Psoas muscle (tissue), 8 donors: ENCODE measurements around the gene TMEM181. TPM values are rescaled to one million over a fixed set of nuclear protein-coding genes. Genes with fewer than 3 reads are reported as not detected.
"Not testable (repeated sequence)": the region's sequence is repeated elsewhere in the genome, so short reads cannot be mapped to it uniquely, and the experiment has no call there.

Source experiments
- ATAC-seq, 4 donors: fragments of 200-7000 bp; cut with Tn5 transposase; one replicate each; pipeline ENCODE4 v1.9.1; 2020; ENCODE audit warnings: moderate library complexity in 3 of 4, mild to moderate bottlenecking in 2 of 4
- DNase-seq, 2 donors: peaks; one replicate each; pipeline ENCODE4 v3.0.0-alpha.2; 2020
- H3K27ac ChIP-seq: fragments of 200-600 bp; one replicate; pipeline ENCODE4 v1.8.0; 2022
- H3K27me3 ChIP-seq, 3 donors: fragments of 200-600 bp in 1 of 3; one replicate each; pipeline versions ENCODE4 v1.6.1 to v1.8.0; 2013 to 2022; ENCODE audit warnings: low read length in 2 of 3, mild to moderate bottlenecking in 2 of 3, moderate library complexity in 1 of 3; ENCODE audit not compliant: insufficient read depth in 3 of 3
- H3K36me3 ChIP-seq, 2 donors: fragments of 200-600 bp in 1 of 2; one replicate each; pipeline versions ENCODE4 v1.6.1 to v1.8.0; 2013 to 2022; ENCODE audit warnings: low read depth in 1 of 2, mild to moderate bottlenecking in 1 of 2, moderate library complexity in 1 of 2; ENCODE audit not compliant: insufficient read depth in 1 of 2
- H3K4me1 ChIP-seq: fragments of 200-600 bp; one replicate; pipeline ENCODE4 v1.8.0; 2022
- H3K4me3 ChIP-seq: fragments of 200-600 bp; one replicate; pipeline ENCODE4 v1.8.0; 2022; ENCODE audit warnings: mild to moderate bottlenecking
- H3K9me3 ChIP-seq: fragments of 200-600 bp; one replicate; pipeline ENCODE4 v1.8.0; 2022
- CTCF ChIP-seq: fragments of 200-600 bp; IDR thresholded peaks from one replicate; pipeline ENCODE4 v1.8.0; 2022; ENCODE audit warnings: antibody characterized with exemption
- WGBS, 3 donors: extraction: QIAGEN DNeasy Blood & Tissue Kit; methylation state at CpG; one replicate each; pipeline versions ENCODE4 v1.1.6 to v1.1.7; 2013; 5-methylcytosine and 5-hydroxymethylcytosine counted together
- intact Hi-C, 2 donors: fragments of 100-400 bp; cut with DNase I; formaldehyde crosslinking; loops; one replicate each; pipeline versions ENCODE4 v1.11.0 to v1.14.2; 2022
- polyA plus RNA-seq, 3 donors: library from polyadenylated mRNA; stranded (reverse); fragments of 200-250 nt; gene quantifications; one replicate each; pipeline ENCODE4 v1.2.3, GENCODE V29; 2013
- total RNA-seq, 4 donors: library from RNA; stranded (reverse); fragmentation: NEBNext Ultra II Directional in 2 of 4; extraction: Animal tissue kit (Norgen Biotek cat#: 25700) in 2 of 4; gene quantifications; one replicate each; pipeline versions ENCODE4 v1.2.1 to v1.2.4, GENCODE V29; 2021 to 2023
- donor health status: healthy with polysubstance abuse.
- donor health status: DM: no; HTN: no; CAD: no; lungs with moderate emphysema.
- donor health status: Bipolar disorder and iron deficiency.
- donor health status: healthy.
- donor health status: DM: yes; HTN: yes; CAD: no.
- donor health status: DM: no; HTN: no; CAD: no.
- donor health status: DM: no; HTN: no; CAD: no.
- donor health status: DM: yes; HTN: yes; CAD: no.

TMEM181 gene
- total and polyA plus RNA-seq, 7 donors = 6.8 to 16.2 (median 12.2) TPM

GRCh38 chr6:158654960-158655489, 95.1 kb downstream of the TMEM181 start:
- Histone ChIP-seq H3K9me3 (no peaks in the 10 kb centered on the region), H3K4me1 (peaks cover 20% of the 10 kb centered on the region), H3K36me3 (no peaks in the 10 kb centered on the region), H3K4me3 (peak overlapping the region; percentile 29), H3K27ac (peak overlapping the region; percentile 85), H3K27me3 (no peaks in the 10 kb centered on the region)
- 18 to 27% (median 18%) methylated on average over 10 of the region's 10 CpGs for WGBS, 3 donors
- DNase-seq (no peak), ATAC-seq (peak; percentile 72 to 81 (median 75))
- TF ChIP-seq CTCF = no peak
- intact Hi-C loops = no loop called here

DNA sequence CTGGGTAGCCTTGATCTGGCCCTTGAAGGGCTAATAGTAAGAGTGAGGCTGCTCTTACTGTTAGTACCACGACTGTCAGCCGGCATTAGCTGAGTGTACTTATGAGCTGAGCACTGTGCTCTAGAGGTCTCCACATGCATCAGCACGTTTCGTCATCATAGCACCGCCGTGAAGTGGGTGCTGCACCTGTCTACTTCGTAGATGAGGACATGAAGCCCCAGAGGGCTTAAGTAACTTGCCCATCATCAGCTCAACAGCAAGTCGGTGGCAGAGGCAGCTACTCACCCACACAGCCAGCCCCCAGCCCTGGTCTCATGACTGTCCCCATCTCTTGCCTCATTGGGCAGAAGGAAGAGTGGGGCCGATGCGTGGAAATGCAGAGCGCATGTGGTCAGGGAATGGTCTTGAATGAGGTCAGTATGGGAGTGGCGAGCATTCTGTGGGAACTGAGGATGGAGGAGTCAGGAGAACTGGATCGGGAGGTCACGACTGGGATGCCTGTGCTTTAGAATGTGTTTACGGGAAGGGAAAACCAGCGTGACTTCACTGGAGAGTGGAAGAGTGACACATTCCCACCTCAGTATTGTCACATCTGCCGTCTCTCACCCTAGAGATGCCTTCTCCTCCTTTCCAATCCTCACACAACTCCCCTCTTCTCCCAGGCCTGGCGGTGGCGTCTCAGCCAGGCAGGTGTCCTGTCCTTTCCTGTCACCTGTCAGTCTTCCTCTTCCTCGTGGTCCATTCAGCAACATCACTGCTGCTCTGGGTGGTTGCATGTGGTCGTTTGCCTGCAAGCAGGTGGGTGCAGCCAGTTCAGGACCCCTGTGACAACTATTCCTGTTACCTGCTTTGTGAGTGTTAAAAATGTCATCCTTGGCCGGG, 95.9 kb downstream of the TMEM181 start:
- H3K4me3 ChIP-seq = peak overlapping the region; percentile 29
- no peaks in the 10 kb centered on the region for H3K36me3 ChIP-seq
- peak overlapping the region; percentile 85 for H3K27ac ChIP-seq
- peaks cover 20% of the 10 kb centered on the region for H3K4me1 ChIP-seq
- no peaks in the 10 kb centered on the region for H3K27me3 ChIP-seq
- DNase-seq (peak in 1 of 2 donors; percentile 56), ATAC-seq (peak; percentile 41 to 78 (median 54))
- intact Hi-C loops = no loop called here
- TF ChIP-seq CTCF = no peak
- WGBS, 3 donors = 75 to 82% (median 79%) methylated on average over 21 to 22 of the region's 22 CpGs
- H3K9me3 ChIP-seq = no peaks in the 10 kb centered on the region

DNA sequence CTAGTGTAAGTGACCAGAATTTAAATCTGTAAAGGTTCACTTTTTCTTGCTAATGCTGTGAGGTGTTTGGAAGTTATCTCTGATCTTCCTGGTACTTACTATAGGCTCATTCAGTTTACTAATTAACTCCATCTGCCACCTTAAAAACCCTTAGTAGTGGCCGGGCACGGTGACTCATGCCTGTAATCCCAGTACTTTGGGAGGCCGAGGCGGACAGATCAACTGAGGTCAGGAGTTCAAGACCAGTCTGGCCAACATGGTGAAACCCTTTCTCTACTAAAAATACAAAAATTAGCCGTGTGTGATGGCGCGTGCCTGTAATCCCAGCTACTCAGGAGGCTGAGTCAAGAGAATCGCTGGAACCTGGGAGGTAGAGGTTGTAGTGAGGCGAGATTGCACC, 97.1 kb downstream of the TMEM181 start:
- H3K27me3 ChIP-seq, intact Hi-C loops, H3K9me3 ChIP-seq, DNase-seq, ATAC-seq, H3K27ac ChIP-seq, H3K36me3 ChIP-seq, H3K4me3 ChIP-seq: not testable (repeated sequence)
- 63 to 73% (median 66%) methylated on average over 9 of the region's 9 CpGs for WGBS, 3 donors
- peaks cover 20% of the 10 kb centered on the region for H3K4me1 ChIP-seq

DNA sequence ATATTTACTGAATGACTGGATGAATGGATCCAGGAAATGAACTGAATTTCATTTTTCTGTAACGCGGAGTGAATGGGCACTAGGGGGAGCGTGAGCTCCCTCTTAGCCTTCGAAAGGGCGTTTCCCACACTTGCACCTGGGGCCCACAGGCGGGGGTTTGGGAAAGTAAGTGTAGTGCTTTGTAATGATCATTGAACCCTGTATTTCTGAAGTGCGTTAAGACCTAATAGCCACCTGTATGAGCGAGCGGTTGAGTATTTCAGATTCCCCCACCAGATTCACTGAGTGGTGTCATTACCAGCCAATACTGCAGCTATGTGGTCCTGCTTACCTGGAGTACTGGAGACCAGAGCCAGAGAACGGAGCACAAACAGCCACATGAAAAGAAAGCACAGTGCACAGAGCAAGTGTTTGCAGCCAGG, 100.5 kb downstream of the TMEM181 start:
- ATAC-seq (no peak), DNase-seq (no peak)
- H3K4me3 ChIP-seq = no peak overlapping the region
- no peaks in the 10 kb centered on the region for H3K36me3 ChIP-seq
- H3K4me1 ChIP-seq = peaks cover 20% of the 10 kb centered on the region
- intact Hi-C loops = loop anchor here in 1 of 2 donors (5.0 kb wide), 1 partner anchor 37 kb away; no protein-coding TSS in a partner anchor
- H3K9me3 ChIP-seq = no peaks in the 10 kb centered on the region
- TF ChIP-seq CTCF = peak; percentile 31
- no peaks in the 10 kb centered on the region for H3K27me3 ChIP-seq
- WGBS, 3 donors = 44 to 59% (median 59%) methylated on average over 10 of the region's 10 CpGs
- no peak overlapping the region for H3K27ac ChIP-seq

- Histone ChIP-seq H3K4me3 (no peak overlapping the region), H3K27ac (no peak overlapping the region), H3K27me3 (no peaks in the 10 kb centered on the region), H3K4me1 (peaks cover 21% of the 10 kb centered on the region), H3K36me3 (peaks cover 0 to 6% of the 10 kb centered on the region in 2 donors), H3K9me3 (no peaks in the 10 kb centered on the region)
- 88 to 95% (median 93%) methylated on average over 3 of the region's 3 CpGs for whole genome bisulfite sequencing, 3 donors
- intact Hi-C loops = loop anchor here in 1 of 2 donors (5.0 kb wide), 1 partner anchor 36 kb away; no protein-coding TSS in a partner anchor
- ATAC-seq (no peak), DNase-seq (no peak)
- no peak for TF ChIP-seq CTCF
These were observed 101.3 kb downstream of the TMEM181 start for GRCh38 chr6:158661156-158661685.
